ENCODE data around the gene WDR86.

WDR86 gene

DNA sequence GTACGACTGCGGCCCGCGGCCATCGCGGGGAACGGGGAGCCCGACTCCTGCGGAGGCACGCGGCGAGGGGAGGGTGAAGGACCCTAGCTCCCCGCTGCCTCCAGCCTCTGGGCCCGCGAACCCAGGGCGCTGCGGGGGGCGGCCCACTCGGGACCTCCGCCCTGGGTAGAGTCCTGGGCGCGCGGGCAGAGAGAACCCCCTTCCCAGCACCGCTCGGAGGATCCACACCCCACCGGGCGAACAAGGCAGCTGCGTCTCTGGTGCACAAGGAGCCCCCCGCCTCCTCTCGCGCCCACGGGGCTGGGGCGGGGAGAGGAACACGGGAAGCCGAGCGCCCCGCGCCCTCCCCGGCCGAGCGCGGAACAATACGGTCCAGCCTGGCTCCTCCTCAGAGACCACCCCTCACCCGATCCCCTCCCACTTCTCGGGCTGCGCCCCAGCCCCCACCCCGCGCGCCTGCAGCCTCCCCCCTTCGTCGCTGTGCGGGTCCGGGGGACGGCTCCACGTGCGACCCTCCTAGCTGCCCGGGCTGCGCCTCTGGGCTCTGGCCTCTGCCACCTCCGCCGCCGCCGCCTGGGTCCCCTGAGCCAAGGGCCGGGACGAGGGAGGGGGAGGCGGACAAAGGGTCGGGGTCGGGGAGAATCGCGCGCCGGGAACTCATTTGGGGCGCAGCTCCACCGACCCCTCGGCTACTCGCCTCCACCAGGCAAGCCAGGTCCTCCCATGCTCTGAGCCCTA is at the start of gene WDR86:
WDR86 (minus strand) TSS at position 372 of the 738 bp plus-strand sequence. CDS start 449 bp downstream, outside the sequence.
- DNase-seq, result peak in 1 of 56 donors; percentile 20

DNA sequence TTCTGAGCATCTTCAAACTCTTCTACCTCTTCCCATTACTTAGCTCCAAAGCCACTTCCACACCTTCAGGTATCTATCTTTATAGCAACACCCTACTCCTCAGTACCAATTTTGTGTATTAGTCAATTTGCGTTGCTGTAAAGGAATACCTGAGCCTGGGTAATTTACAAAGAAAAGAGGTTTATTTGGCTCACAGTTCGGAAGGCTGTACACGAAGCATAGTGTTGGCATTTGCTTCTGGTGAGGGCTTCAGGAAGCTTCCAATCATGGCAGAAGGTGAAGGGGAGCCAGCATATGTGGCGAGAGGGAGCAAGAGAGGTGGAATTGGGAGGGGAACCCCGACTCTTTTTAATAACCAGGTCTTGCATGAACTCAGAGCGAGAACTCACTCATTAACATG is 47.7 kb upstream of the WDR86 start:
- DNase-seq, result no peak

DNA sequence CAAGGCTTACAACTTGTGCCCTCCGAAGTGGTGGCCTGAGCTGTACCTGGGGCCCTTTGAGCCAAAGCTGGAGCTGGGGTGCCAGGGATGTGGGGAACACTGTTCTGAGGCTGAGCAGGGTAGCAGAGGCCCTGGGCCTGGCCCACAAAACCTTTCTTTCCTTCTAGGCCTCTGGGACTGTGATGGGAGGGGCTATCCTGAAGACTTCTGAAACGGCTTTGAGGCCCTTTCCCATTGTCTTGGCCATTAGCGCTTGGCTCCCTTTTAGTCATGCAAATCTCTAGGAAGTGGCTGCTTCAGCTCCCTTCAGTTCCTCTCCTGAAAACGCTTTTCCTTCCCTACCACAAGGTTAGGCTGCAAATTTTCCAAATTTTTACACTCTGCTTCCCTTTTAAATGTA is 46.9 kb upstream of the WDR86 start:
- no peak for DNase-seq

GRCh38 chr7:151456276-151456675 is 46.4 kb upstream of the WDR86 start:
- DNase-seq, result no peak

GRCh38 chr7:151455690-151456089 is 45.9 kb upstream of the WDR86 start:
- DNase-seq, result no peak

- no peak for DNase-seq
Measured at GRCh38 chr7:151454932-151455530, 45.2 kb upstream of the WDR86 start.

GRCh38 chr7:151454305-151454704 is 44.5 kb upstream of the WDR86 start:
- DNase-seq, result no peak

GRCh38 chr7:151453326-151453791 is 43.5 kb upstream of the WDR86 start:
- DNase-seq, result no peak

- DNase-seq, result peak in 1 of 56 donors; percentile 12
Measured at GRCh38 chr7:151452680-151453325, 43.0 kb upstream of the WDR86 start.

DNA sequence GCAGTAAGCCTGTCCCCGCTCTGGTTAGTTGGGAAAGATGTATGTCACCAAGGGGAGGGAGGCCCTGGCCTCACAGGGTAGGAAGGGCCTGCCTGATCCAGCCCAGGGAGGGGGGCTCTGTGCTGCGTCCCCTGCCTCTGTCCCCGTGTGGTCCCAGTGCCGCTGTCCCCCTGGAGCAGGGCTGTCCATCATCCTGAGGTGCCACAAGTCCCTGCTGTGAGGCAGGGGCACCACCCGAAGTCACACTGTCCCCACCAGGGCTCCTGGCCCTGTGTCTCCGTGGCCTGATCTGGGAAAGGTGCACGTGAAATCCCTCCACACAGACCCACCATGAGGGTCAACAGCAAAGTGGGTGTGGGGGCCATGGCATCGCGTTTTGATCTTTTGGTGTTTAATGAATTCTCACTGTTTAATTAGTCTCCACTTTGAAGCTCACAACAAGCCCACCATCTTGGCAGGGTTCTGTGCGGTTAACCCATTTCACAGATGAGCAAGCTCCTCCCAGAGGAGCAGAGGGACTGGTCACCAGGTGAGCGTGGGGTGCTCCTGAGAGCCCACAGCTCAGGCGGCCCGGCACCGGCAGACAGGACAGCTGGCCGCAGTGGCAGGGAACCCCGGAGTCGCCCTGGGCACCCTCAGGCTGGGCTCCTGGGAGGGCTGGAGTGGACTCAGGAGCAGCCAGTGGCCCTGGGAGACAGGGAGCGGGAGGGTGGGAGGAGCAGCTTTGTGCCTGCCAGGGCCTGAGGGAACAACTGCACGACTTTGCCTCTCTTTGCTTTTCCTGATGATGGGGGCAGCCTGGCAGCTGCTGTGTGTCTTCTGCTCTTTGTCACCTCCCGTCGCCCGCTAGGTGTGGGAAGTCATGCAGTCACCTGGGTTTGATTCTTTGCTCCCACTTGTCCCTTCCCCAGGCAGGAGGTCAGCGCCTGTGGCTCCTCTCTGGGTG is 42.1 kb upstream of the WDR86 start:
- DNase-seq, result no peak

DNA sequence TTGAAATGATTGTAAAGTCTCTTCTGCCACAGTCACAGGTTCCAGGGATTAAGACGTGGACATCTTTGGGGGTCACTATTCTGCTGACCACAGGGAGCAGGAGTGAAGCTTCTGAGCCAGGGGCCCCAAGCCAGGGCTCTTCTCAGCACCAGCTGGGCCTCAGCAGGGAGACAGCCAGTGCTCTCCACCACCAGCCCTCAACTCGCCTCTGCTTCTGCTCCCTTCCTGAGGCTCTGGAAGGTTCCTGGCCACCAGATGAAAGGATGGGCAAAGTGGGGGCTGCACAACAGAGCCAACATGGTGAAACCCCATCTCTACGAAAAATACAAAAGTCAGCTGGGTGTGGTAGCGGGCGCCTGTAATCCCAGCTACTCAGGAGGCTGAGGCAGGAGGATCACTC is 41.3 kb upstream of the WDR86 start:
- DNase-seq, result no peak

DNA sequence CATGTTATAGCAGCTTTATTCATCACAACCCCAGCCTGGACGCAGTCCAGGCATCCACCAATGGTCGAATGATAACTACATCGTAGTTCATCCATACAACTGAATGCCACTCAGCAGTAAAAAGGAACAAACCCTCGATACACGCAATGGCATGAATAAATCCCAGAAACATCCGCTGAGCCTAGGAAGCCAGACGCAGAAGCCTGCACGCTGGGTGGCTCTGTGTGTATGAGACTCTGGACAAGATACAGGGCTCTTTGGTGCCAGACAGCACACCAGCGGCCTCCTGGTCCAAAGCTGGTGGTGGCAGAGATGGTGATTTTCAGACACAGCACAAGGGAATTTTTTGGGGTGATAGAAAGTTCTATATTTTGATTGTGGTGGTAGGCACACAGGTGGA is 40.2 kb upstream of the WDR86 start:
- no peak for DNase-seq

DNA sequence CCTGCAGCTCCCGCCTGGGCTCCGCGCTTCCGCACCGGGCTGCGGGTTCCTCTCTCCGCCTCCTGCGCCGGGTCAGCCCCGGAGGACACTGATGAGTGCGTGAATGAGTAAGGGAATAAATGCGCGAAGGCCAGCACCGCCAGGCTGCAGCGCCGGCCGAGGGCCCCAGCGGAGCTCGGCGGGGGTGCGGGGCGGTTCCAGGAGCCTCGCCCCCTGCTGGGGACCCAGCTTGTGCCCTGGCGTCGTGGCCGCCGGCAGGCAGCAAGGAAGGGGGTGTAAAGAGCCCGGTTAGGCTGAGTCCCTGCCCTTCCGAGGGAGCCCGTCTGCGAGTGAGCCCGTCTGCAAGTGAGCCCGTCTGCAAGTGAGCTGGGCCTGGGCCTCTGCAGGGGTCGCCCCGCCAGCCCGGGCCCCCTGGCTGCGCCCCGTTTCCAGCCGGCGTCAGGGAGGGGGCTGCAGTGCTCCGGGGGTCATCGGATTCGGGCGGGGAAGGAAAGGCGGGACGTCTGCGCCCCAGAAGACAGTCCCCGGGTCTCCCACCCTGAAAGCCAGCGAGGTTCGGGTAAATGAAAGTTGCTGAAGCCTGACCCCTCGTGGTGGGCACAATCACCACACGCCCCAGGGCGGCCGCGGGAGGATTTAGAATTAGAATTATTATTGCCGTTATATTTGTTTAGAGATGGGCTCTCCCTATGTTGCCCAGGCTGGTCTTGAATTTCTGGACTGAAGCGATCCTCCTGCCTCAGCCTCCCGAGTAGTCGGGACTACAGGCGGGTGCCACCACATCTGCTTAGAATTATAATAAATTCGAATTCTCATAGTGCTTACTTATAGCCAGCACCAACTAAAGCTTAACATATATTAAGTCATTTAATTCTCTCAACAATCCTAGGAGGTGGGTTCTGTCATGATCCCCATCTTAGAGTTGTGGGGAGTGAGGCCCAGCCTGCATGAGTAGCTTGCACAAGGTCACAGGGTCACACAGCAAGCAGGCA is 38.7 kb upstream of the WDR86 start:
- peak in 38 of 56 donors; percentile 13 to 69 (median 38) for DNase-seq

GRCh38 chr7:151447901-151448260 is 38.0 kb upstream of the WDR86 start:
- no peak for DNase-seq

DNA sequence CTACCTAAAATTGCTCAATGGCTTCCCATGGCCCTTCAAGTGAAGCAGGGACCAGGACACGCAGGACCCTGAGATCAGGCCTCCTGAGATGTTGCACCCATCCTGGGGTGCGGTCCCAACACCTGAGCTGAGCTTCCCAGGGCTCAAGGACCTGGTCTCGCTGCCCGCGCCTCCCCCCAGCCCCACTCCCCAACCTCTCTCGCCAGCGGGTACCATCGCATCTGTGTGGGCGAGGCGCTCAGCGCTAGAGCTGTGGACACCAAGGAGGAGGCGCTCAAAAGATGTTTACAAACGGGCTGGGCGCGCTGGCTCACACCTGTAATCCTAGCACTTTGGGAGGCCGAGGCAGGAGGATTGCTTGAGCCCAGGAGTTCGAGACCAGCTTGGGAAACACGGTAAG is 37.5 kb upstream of the WDR86 start:
- DNase-seq, result no peak

DNA sequence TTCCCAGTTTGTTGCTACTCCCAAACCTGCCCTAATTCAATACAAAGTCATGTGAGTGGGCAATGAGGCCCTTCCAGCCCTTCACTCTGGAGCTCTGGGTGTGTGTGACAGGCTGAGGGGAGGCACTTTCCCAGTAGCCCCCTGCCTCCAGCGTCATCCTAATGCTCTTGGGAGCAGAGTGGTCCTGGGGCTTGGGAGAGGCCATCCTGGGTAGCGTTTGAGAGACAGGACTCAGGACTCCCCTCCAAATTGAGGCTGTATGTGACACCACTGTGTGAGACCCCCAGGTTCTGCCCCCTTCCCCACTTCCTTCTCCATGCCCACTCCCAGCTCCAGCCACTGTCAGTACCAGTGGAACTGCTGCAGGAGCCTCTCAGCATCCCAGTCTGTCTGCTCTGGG is 36.6 kb upstream of the WDR86 start:
- no peak for DNase-seq

GRCh38 chr7:151444632-151445031 is 34.8 kb upstream of the WDR86 start:
- DNase-seq, result no peak

GRCh38 chr7:151442776-151443496 is 33.1 kb upstream of the WDR86 start:
- DNase-seq, result no peak

- DNase-seq, result no peak
Measured at GRCh38 chr7:151440799-151441445, 31.1 kb upstream of the WDR86 start.
